BE2C (cell line): Measurements from ENCODE around the gene CAMKMT.

Source experiments
- DNase-seq: peaks from one replicate; pipeline ENCODE4 v3.0.0-alpha.2; 2020
- H3K27me3 ChIP-seq: fragments of 250-450 bp; sonication (Bioruptor Pico); 2 replicates; pipeline ENCODE4 v1.5.1; 2020; ENCODE audit warnings: mild to moderate bottlenecking
- H3K36me3 ChIP-seq: fragments of 250-450 bp; sonication (Bioruptor Pico); 2 replicates; pipeline ENCODE4 v1.5.1; 2020; ENCODE audit warnings: mild to moderate bottlenecking
- H3K4me1 ChIP-seq: fragments of 250-450 bp; sonication (Bioruptor Pico); 2 replicates; pipeline ENCODE4 v1.5.1; 2020
- H3K4me3 ChIP-seq: 2 replicates; pipeline ENCODE4 v1.5.1; 2011; ENCODE audit warnings: low read depth, low read length
- H3K9me3 ChIP-seq: fragments of 250-450 bp; sonication (Bioruptor Pico); 2 replicates; pipeline ENCODE4 v1.5.1; 2020
- TF ChIP-seq, protein P1 (sequence below): IDR thresholded peaks from 2 replicates; pipeline ENCODE4 v1.5.1; 2012; ENCODE audit warnings: mild to moderate bottlenecking, low read depth, low read length

CAMKMT gene

DNA sequence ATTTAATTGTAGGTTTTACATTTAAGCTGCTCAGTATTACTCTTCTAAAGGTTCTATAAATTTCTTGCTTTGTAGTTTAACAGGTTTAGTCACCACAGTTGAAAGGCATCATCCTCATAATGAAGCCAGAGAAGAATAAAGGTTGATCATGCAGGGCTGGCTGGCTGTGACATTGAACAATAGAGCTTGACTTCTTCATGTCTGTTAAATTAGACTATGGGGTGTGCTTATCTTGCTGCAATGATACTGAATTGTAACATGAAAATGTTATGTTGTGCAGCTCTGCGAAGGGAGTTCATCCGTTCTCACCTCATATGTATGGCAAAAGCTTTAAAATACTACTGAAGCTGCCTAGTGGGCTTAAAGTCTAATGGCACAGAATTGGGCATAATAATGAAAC, 81.8 kb downstream of the CAMKMT start:
- Histone ChIP-seq H3K4me1 (no peaks in the 10 kb centered on the region; the same call in 1 of the 2 replicates), H3K4me3 (no peak overlapping the region), H3K9me3 (no peaks in the 10 kb centered on the region), H3K27me3 (no peaks in the 10 kb centered on the region), H3K36me3 (no peaks in the 10 kb centered on the region)
- TF ChIP-seq, protein P1, sequence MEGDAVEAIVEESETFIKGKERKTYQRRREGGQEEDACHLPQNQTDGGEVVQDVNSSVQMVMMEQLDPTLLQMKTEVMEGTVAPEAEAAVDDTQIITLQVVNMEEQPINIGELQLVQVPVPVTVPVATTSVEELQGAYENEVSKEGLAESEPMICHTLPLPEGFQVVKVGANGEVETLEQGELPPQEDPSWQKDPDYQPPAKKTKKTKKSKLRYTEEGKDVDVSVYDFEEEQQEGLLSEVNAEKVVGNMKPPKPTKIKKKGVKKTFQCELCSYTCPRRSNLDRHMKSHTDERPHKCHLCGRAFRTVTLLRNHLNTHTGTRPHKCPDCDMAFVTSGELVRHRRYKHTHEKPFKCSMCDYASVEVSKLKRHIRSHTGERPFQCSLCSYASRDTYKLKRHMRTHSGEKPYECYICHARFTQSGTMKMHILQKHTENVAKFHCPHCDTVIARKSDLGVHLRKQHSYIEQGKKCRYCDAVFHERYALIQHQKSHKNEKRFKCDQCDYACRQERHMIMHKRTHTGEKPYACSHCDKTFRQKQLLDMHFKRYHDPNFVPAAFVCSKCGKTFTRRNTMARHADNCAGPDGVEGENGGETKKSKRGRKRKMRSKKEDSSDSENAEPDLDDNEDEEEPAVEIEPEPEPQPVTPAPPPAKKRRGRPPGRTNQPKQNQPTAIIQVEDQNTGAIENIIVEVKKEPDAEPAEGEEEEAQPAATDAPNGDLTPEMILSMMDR, result no peak
- DNase-seq, result no peak

DNA sequence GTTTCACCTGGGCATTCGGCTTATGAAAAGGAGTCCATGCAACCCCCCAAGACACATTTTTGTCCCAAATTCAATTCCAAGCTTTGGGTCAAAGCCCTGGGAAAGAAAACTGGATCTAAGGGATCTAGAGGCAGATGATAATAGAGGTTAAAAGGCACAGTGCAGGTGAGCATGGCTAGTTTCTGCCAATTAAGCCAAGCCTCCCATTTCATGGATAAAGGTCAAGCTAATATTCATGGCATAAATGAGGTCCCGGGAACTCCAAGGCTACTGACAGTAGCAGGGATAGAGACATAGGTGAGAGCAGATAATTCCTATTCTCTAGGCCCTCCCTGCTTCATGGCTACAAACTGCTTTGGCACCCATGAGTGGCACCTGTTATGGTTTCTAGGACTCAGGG, 83.1 kb downstream of the CAMKMT start:
- H3K4me1 ChIP-seq, result no peaks in the 10 kb centered on the region; the same call in 1 of the 2 replicates
- no peaks in the 10 kb centered on the region for H3K27me3 ChIP-seq
- DNase-seq, result no peak
- H3K9me3 ChIP-seq, result no peaks in the 10 kb centered on the region
- no peak overlapping the region for H3K4me3 ChIP-seq
- TF ChIP-seq, protein P1, result no peak
- no peaks in the 10 kb centered on the region for H3K36me3 ChIP-seq

- DNase-seq, result no peak
Measured at GRCh38 chr2:44448860-44449527, 87.2 kb downstream of the CAMKMT start.

DNA sequence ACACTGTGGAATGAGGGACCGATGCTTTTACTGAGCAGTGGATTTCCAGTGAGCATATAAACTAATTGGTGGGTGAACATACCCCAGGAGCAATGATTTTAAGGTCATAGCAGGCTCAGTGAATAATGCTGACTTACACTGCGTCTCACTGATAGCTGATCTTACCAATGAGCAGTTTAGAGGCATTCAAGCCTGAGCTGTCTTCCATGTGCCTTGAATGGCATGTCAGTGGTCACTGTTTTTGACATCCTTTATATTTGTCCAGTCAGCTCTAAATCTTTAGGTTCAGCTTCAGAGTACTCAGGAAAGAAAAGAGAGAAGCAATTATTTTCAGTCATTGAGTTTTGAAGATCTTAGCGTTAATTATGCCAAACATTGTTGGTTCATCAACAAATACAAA, 88.3 kb downstream of the CAMKMT start:
- DNase-seq, result no peak
- TF ChIP-seq, protein P1, result no peak
- Histone ChIP-seq H3K9me3 (no peaks in the 10 kb centered on the region), H3K27me3 (no peaks in the 10 kb centered on the region), H3K36me3 (no peaks in the 10 kb centered on the region), H3K4me3 (no peak overlapping the region), H3K4me1 (no peaks in the 10 kb centered on the region)

More at GRCh38 chr2:44448860-44449527, 87.2 kb downstream of the CAMKMT start:
- TF ChIP-seq, protein P1, result no peak
- Histone ChIP-seq H3K4me3 (no peak overlapping the region), H3K36me3 (no peaks in the 10 kb centered on the region), H3K9me3 (no peaks in the 10 kb centered on the region), H3K4me1 (no peaks in the 10 kb centered on the region), H3K27me3 (no peaks in the 10 kb centered on the region)

DNA sequence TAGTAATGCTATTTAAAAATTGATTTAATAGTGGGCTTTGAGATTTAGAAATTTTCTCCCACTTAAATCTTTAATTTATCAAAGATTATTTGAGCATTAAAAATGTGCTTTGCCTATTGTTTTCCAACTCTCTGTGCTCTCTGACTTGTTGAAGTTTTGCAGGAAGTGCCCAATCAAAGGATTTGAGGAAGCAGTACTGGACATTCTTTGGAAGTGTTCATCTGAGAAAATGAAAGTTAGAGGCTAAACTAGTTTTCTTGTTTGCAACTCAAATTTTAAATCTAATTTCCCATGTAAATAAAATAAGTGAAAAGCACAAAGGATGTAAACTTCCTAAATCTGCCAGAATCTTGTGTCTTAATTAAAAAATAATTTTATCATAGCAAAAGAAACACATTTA, 89.1 kb downstream of the CAMKMT start:
- Histone ChIP-seq H3K9me3 (no peaks in the 10 kb centered on the region), H3K36me3 (no peaks in the 10 kb centered on the region), H3K27me3 (no peaks in the 10 kb centered on the region), H3K4me1 (no peaks in the 10 kb centered on the region), H3K4me3 (no peak overlapping the region)
- TF ChIP-seq, protein P1, result no peak
- no peak for DNase-seq

DNA sequence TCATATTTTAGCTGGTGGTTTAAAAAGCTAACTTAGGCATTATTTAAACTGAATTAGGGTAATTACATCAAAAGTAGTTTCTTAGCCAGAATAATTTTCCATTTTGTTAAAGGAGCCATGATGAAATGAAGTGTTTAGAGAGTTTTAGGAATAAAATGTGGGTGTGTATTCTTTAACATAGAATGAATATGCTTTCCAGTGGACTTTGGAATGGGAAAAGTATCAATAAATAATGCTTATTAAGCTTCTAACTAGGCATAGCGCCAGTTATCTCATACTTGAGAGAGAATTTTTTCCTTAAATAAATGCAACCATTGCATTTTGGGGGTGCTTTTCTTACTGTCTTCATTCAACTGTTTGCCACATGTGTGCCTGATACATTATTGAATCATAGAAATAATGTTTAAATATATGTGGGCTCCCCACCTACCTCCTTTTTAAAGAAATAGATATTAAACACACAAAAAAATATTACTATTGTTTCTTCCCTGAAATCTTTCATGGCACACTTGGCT, 90.4 kb downstream of the CAMKMT start:
- DNase-seq, result no peak
- Histone ChIP-seq H3K9me3 (no peaks in the 10 kb centered on the region), H3K27me3 (no peaks in the 10 kb centered on the region), H3K36me3 (no peaks in the 10 kb centered on the region), H3K4me3 (no peak overlapping the region), H3K4me1 (no peaks in the 10 kb centered on the region)
- TF ChIP-seq, protein P1, result no peak
